ENCODE measurements around the gene ST7.

GRCh38 chr7:117178600-117178999, 225.3 kb downstream of the ST7 start:
- TF ChIP-seq CTCF (IDR thresholded peaks at IDR 0.05; ENCODE audit: low read depth, low read length) (no peak), MAX (IDR thresholded peaks at IDR 0.05; ENCODE audit: low read depth, low read length) (no peak), POLR2A (IDR thresholded peaks at IDR 0.05; ENCODE audit: extremely low read depth, insufficient read length) (no peak), MYC (IDR thresholded peaks at IDR 0.05; ENCODE audit: low read depth, low read length) (no peak)
